ENCODE measurements around the gene PSME1. TPM values are rescaled to one million over a fixed set of nuclear protein-coding genes. Genes with fewer than 3 reads are reported as not detected.
A peak's percentile ranks its signal among the peaks of the same experiment; 100 is the strongest.

Gene PSME1
- total RNA-seq, 2 donors from 2014 or later: 199 to 235 TPM

GRCh38 chr14:24113801-24114531 lies 22.0 kb upstream of the PSME1 start:
- intact Hi-C loops (cut with DNase I): loop anchor here (2.0 kb wide), 1 partner anchor 27 kb away; the partner anchor contains the start of gene EMC9
- Histone ChIP-seq H3K27me3 (no peaks in the 10 kb centered on the region), H3K27ac (peak overlapping the region; percentile 98), H3K4me3 (peak overlapping the region; percentile 80), H3K9me3 (no peaks in the 10 kb centered on the region), H3K4me1 (peaks cover 6% of the 10 kb centered on the region), H3K36me3 (peaks cover 8% of the 10 kb centered on the region), H3K9ac (ENCODE audit: low read depth in 2 of 2, low read length in 2 of 2) (peak overlapping the region; percentile 80 to 100)
- TF ChIP-seq CTCF (IDR thresholded peaks at IDR 0.05): no peak
- DNase-seq: peak; percentile 94

- intact Hi-C loops (cut with DNase I): loop anchor here (2.0 kb wide), 1 partner anchor 26 kb away; the partner anchor contains the start of gene EMC9
- no peak for TF ChIP-seq CTCF (IDR thresholded peaks at IDR 0.05)
These were observed 21.2 kb upstream of the PSME1 start, which contains the start of the genes DCAF11 and NRL for GRCh38 chr14:24114532-24115421. Gene DCAF11 (plus strand): TSS chr14:24114777. CDS start chr14:24115595, 818 bp downstream. Gene NRL (minus strand): TSS chr14:24114949. CDS start chr14:24082848, 32,101 bp downstream.

DNA sequence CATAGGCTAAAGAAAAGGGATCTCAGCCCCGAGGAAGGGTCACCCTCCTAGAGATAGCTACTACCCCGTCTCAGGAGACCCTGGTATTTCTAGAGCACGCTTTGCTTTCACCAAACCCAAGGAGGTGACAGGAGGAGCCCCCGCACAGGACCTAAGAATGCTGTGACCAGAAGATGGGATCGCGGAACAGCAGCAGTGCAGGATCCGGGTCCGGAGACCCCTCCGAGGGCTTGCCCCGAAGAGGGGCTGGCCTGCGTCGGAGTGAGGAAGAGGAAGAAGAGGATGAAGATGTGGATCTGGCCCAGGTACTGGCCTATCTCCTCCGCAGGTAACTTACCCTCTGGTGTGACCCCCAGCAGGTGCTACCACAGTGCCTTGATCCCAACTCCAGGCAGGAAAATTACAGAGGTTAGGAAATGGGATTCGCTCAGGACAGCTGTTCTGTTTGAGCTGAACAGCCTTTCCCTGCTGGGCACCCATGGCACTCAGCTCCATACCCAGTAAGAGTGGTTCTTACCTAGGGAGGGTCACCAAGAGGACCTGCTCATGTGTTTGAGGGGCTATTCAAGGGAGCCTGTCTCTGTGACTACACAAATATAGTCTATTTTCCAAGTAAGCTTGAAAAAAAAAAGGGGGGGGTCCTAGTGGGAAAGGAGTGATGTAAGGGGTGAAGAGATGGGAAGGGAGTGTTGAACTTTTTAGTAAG lies 20.4 kb upstream of the PSME1 start:
- peak overlapping the region; percentile 98 for H3K27ac ChIP-seq
- TF ChIP-seq CTCF (IDR thresholded peaks at IDR 0.05): no peak
- H3K27me3 ChIP-seq: no peaks in the 10 kb centered on the region
- H3K9ac ChIP-seq (ENCODE audit: low read depth in 2 of 2, low read length in 2 of 2): peak overlapping the region; percentile 90 to 100
- H3K36me3 ChIP-seq: peaks cover 17% of the 10 kb centered on the region
- intact Hi-C loops (cut with DNase I): loop anchor here (2.0 kb wide), 1 partner anchor 25 kb away; the partner anchor contains the start of gene EMC9
- H3K9me3 ChIP-seq: no peaks in the 10 kb centered on the region
- H3K4me1 ChIP-seq: peaks cover 6% of the 10 kb centered on the region
- H3K4me3 ChIP-seq: peak overlapping the region; percentile 80
- no peak for DNase-seq

More at GRCh38 chr14:24114532-24115421, 21.2 kb upstream of the PSME1 start, which contains the start of the genes DCAF11 and NRL:
- DNase-seq: peak; percentile 99
- Histone ChIP-seq H3K9me3 (no peaks in the 10 kb centered on the region), H3K36me3 (peaks cover 14% of the 10 kb centered on the region), H3K4me1 (peaks cover 6% of the 10 kb centered on the region), H3K27me3 (no peaks in the 10 kb centered on the region), H3K9ac (ENCODE audit: low read depth in 2 of 2, low read length in 2 of 2) (peak within 1 kb of the TSS; percentile 90 to 100), H3K27ac (peak within 1 kb of the TSS; percentile 98), H3K4me3 (peak within 1 kb of the TSS; percentile 80)

DNA sequence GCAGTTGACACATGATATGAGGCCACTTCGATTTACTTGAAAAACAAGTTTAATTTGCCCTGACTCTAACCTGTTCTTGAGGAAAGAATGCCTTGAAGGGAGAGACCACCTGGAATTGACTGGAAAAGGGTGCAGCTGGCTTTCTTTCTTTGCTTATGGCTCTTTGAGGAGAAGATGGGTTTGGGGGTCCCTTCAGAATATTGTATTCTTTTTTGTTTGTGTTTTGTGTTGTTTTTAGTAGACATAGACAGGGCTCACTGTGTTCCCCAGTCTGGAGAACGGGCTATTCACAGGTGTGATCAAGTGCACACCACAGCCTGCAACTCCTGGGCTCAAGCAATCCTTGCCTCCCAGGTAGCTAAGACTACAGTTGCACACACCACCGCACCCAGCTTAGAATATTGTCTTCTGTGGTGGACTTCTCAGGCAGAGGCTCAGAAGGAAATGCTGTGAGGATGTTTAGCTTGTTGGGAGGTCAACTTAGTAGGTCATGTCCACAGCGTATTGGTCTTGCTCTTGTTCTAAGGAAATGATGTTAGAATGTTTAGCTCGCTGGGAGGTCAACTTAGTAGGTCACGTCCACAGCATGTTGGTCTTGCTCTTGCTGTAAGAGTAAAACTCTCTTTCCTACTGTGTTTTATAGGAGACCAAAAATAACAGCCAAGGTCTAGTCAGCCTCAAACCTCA lies 19.7 kb upstream of the PSME1 start:
- H3K9me3 ChIP-seq: no peaks in the 10 kb centered on the region
- H3K27me3 ChIP-seq: no peaks in the 10 kb centered on the region
- intact Hi-C loops (cut with DNase I): no loop called here
- peaks cover 17% of the 10 kb centered on the region for H3K36me3 ChIP-seq
- TF ChIP-seq CTCF (IDR thresholded peaks at IDR 0.05): no peak
- peak overlapping the region; percentile 80 for H3K4me3 ChIP-seq
- peak overlapping the region; percentile 90 to 100 for H3K9ac ChIP-seq (ENCODE audit: low read depth in 2 of 2, low read length in 2 of 2)
- DNase-seq: no peak
- H3K27ac ChIP-seq: no peak overlapping the region
- peaks cover 6% of the 10 kb centered on the region for H3K4me1 ChIP-seq

Measured in colonic mucosa (tissue), 4 donors.